ENCODE measurements around the gene KIR3DL2.
A peak's percentile ranks its signal among the peaks of the same experiment; 100 is the strongest.
"Not testable (repeated sequence)": the region's sequence is repeated elsewhere in the genome, so short reads cannot be mapped to it uniquely, and the experiment has no call there.

KIR3DL2 gene

GRCh38 chr19:54850061-54850640, at the start of gene KIR3DL2:
Gene KIR3DL2 (plus strand): TSS chr19:54850443. CDS start chr19:54850476, 33 bp downstream.
- H3K4me3 ChIP-seq (ENCODE audit: low read depth, low read length); DNase-seq (ENCODE audit: low read depth): not testable (repeated sequence)

- H3K4me3 ChIP-seq (ENCODE audit: low read depth, low read length) = no peak within 1 kb of the TSS
- no peak for TF ChIP-seq CTCF (IDR thresholded peaks at IDR 0.05; ENCODE audit: insufficient read depth, low read depth, low read length, missing control alignments)
- DNase-seq (ENCODE audit: low read depth) = peak; percentile 14
Observed at GRCh38 chr19:54803410-54803809, 46.8 kb upstream of the KIR3DL2 start, which contains the start of gene KIR2DL4. Gene KIR2DL4 (plus strand): TSS chr19:54803610. CDS start chr19:54803652, 42 bp downstream.

- no peak overlapping the region for H3K4me3 ChIP-seq (ENCODE audit: low read depth, low read length)
- no peak for DNase-seq (ENCODE audit: low read depth)
- TF ChIP-seq CTCF (IDR thresholded peaks at IDR 0.05; ENCODE audit: insufficient read depth, low read depth, low read length, missing control alignments) = no peak
Observed at GRCh38 chr19:54804101-54804500, 46.1 kb upstream of the KIR3DL2 start.

GRCh38 chr19:54804571-54804970, 45.7 kb upstream of the KIR3DL2 start:
- TF ChIP-seq CTCF (IDR thresholded peaks at IDR 0.05; ENCODE audit: insufficient read depth, low read depth, low read length, missing control alignments) = no peak
- no peak overlapping the region for H3K4me3 ChIP-seq (ENCODE audit: low read depth, low read length)
- no peak for DNase-seq (ENCODE audit: low read depth)

- no peak overlapping the region for H3K4me3 ChIP-seq (ENCODE audit: low read depth, low read length)
- no peak for DNase-seq (ENCODE audit: low read depth)
- no peak for TF ChIP-seq CTCF (IDR thresholded peaks at IDR 0.05; ENCODE audit: insufficient read depth, low read depth, low read length, missing control alignments)
Observed at GRCh38 chr19:54805665-54806515, 44.4 kb upstream of the KIR3DL2 start.

GRCh38 chr19:54806516-54806838, 43.8 kb upstream of the KIR3DL2 start:
- TF ChIP-seq CTCF (IDR thresholded peaks at IDR 0.05; ENCODE audit: insufficient read depth, low read depth, low read length, missing control alignments) = no peak
- no peak overlapping the region for H3K4me3 ChIP-seq (ENCODE audit: low read depth, low read length)
- no peak for DNase-seq (ENCODE audit: low read depth)

- not testable (repeated sequence) for DNase-seq (ENCODE audit: low read depth)
Observed at GRCh38 chr19:54814571-54814970, 35.7 kb upstream of the KIR3DL2 start.

GRCh38 chr19:54816251-54816650, 34.0 kb upstream of the KIR3DL2 start, which contains the start of gene KIR3DL1:
Gene KIR3DL1 (plus strand): TSS chr19:54816468.
- not testable (repeated sequence) for DNase-seq (ENCODE audit: low read depth); H3K4me3 ChIP-seq (ENCODE audit: low read depth, low read length)

More at GRCh38 chr19:54814571-54814970, 35.7 kb upstream of the KIR3DL2 start:
- H3K4me3 ChIP-seq (ENCODE audit: low read depth, low read length) = not testable (repeated sequence)
